Stimulated activated CD4-positive, alpha-beta T cell treated with anti-CD3 and anti-CD28 coated beads, Interleukin-4, amount 100 ng/mL, for 1 hour (primary cell): ENCODE data around the gene SLC23A2.

Experiments
- DNase-seq: peaks from one replicate; pipeline ENCODE4 v3.0.0-alpha.2; 2020

Gene SLC23A2

GRCh38 chr20:4810426-4811019 lies 190.8 kb downstream of the SLC23A2 start:
- no peak for DNase-seq

GRCh38 chr20:4809707-4810106 lies 191.6 kb downstream of the SLC23A2 start:
- DNase-seq, result peak; percentile 25

GRCh38 chr20:4808872-4809271 lies 192.4 kb downstream of the SLC23A2 start:
- no peak for DNase-seq

GRCh38 chr20:4805663-4806449 lies 195.5 kb downstream of the SLC23A2 start:
- DNase-seq, result no peak

- DNase-seq, result no peak
These were observed 198.8 kb downstream of the SLC23A2 start for GRCh38 chr20:4802527-4802926.
